ENCODE measurements around the gene SOX8.

DNA sequence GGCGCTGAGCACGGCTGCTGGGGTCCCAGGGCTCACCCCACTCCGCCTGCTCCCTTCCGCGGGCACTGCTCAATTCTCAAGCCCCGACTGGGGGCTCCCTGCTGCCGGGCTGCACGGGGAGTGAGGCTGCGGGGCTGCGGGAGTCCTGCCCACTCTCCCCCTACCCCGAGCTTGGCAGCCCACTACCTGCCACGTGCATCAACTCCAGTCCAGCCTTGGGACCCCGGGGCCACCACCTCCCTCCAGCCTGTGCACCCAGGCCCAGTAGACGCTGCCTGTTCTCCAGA lies 47.6 kb downstream of the SOX8 start:
- no peak for TF ChIP-seq EZH2 (IDR thresholded peaks at IDR 0.05; ENCODE audit: borderline replicate concordance, low read depth, low read length, poor library complexity, severe bottlenecking)
- TF ChIP-seq, protein P1, sequence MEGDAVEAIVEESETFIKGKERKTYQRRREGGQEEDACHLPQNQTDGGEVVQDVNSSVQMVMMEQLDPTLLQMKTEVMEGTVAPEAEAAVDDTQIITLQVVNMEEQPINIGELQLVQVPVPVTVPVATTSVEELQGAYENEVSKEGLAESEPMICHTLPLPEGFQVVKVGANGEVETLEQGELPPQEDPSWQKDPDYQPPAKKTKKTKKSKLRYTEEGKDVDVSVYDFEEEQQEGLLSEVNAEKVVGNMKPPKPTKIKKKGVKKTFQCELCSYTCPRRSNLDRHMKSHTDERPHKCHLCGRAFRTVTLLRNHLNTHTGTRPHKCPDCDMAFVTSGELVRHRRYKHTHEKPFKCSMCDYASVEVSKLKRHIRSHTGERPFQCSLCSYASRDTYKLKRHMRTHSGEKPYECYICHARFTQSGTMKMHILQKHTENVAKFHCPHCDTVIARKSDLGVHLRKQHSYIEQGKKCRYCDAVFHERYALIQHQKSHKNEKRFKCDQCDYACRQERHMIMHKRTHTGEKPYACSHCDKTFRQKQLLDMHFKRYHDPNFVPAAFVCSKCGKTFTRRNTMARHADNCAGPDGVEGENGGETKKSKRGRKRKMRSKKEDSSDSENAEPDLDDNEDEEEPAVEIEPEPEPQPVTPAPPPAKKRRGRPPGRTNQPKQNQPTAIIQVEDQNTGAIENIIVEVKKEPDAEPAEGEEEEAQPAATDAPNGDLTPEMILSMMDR (conservative IDR thresholded peaks at IDR 0.05; ENCODE audit: low read depth, low read length), result no peak
